Measurements from ENCODE around the gene SLC13A5. TPM values are rescaled to one million over a fixed set of nuclear protein-coding genes. Genes with fewer than 3 reads are reported as not detected.
"Not testable (repeated sequence)": the region's sequence is repeated elsewhere in the genome, so short reads cannot be mapped to it uniquely, and the experiment has no call there.

SLC13A5 gene
- total RNA-seq, 1 donor from 2014 or later: 0.48 TPM

DNA sequence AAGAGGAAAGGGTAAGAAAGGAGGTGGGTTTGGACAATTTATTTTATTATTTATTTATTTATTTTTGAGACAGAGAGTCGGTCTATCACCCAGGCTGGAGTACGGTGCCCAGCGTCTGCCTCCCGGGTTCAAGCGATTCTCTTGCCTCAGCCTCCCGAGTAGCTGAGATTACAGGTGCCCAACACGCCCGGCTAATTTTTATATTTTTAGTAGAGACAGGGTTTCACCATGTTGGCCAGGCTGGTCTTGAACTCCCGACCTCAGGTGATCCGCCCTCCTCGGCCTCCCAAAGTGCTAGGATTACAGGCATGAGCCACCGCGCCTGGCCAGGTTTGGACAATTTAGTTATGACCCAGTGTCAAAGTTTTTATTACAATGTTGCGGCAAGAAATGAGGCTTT lies 50.0 kb downstream of the SLC13A5 start:
- DNase-seq (ENCODE audit: low spot score): not testable (repeated sequence)

DNA sequence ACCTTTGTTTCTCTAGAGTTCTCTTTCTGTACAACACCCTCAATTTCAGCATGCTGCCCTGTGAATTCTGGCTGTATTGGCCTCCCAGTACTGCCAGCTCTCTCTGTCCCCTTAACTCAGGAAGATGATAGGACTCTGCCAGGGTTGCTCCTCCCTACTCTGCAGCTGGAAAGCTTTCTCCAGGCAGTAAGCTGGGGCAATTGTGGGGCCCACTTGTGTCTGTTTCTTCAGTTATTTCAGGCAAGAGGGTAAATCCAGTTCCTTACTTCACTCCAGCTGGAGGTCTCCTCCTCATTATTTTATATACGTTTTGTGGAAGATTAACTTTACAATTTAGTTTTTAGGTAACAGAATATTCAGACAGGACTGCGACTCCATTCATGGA lies 51.7 kb downstream of the SLC13A5 start:
- DNase-seq (ENCODE audit: low spot score): no peak

DNA sequence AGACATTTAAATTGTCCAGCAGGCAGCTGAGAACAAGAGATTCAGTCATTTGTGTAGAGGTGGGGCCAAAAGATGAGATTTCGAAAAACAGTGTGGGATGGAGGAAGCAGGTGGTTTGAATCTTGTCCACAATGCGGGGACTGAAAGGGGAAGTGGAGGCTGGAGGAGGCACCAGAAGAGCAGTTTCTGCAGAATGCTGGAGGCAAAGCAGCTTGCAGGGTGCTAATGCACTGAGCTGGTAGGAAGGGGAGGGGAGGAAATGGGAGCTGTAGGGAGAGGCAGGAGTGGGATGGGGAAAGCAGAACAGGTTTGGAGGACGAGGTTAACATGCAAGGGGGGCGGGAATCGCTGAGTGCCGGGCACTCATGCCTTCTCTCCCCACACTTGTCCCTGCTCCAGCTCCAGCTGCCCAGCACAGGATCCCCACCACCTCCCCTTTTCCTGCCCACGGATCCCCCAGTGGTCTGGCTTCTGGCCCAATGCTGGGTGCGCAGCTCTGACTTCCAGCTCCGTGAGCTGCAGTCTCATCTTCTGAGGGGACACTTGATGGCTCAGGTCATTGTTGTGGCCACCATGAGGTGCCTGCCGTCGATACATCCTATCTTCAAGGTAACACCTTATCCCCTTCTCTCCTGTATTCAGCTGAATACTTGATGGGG lies 52.2 kb downstream of the SLC13A5 start:
- DNase-seq (ENCODE audit: low spot score): no peak

DNA sequence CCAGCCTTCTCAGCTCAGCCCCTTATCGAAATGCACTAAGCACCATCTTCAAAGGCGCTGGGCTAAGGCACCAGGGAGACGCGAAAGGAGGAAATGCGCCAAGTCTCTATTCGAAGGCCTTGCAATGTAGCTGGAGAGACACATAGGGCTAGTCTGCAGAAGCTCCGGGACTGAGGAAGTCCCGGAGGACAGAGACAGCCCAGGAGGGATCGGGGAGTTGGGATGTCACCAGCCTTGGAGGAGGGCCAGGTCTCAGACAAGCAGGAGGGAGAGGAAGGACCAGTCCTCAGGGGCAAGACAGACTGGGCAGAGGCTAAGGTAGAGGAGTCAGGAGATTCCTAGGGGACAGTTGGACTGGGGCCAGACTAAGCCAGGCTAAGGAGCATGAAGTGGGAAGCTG lies 53.1 kb downstream of the SLC13A5 start:
- DNase-seq (ENCODE audit: low spot score): no peak

DNA sequence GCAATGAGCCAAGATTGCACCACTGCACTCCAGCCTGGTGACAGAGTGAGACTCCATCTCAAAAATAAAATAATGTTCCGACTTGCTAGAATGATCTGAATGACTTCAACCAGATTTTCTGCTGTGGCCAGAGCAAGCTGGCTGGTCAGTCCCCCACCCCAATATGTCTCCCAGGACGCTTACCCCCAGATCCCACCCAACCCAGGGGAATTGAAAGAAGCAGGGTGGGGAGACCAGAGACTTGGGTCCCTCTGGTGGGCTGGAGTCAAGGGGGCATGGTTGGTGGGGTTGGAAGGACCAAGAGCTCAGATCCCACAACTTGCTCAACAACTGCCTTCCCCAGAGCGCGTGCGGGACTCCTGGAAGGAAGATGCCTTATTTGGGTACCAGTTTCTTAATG lies 54.8 kb downstream of the SLC13A5 start:
- DNase-seq (ENCODE audit: low spot score): not testable (repeated sequence)

DNA sequence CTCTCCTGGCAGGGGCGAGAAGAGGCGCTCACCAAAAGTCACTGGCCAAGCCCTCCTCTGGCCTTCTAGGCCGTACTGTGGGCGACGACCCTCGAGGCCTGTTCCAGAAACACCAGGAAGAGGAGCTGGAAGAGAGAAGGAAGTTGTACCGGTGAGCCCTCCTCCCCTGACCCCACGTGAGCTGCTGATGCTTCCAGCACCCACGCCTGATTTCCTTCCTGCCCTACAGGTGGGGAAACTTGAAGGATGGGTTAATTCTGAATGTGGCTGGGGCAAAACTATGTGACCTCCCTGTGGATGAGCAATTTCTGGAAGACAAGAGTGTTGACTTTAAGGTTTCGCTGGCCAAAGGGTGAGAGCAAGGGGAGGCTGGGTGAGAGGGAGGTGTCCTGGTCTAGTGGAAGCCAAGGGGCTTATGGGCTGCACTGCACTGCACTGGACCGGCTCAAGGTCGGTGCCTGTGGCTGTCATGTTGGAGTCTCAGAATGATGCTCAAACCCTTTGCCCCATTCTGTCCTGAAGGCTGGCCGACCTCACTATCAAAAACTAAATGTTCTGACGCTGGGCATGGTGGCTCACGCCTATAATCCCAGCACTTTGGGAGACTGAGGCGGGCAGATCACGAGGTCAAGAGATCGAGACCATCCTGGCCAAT lies 55.4 kb downstream of the SLC13A5 start:
- no peak for DNase-seq (ENCODE audit: low spot score)

DNA sequence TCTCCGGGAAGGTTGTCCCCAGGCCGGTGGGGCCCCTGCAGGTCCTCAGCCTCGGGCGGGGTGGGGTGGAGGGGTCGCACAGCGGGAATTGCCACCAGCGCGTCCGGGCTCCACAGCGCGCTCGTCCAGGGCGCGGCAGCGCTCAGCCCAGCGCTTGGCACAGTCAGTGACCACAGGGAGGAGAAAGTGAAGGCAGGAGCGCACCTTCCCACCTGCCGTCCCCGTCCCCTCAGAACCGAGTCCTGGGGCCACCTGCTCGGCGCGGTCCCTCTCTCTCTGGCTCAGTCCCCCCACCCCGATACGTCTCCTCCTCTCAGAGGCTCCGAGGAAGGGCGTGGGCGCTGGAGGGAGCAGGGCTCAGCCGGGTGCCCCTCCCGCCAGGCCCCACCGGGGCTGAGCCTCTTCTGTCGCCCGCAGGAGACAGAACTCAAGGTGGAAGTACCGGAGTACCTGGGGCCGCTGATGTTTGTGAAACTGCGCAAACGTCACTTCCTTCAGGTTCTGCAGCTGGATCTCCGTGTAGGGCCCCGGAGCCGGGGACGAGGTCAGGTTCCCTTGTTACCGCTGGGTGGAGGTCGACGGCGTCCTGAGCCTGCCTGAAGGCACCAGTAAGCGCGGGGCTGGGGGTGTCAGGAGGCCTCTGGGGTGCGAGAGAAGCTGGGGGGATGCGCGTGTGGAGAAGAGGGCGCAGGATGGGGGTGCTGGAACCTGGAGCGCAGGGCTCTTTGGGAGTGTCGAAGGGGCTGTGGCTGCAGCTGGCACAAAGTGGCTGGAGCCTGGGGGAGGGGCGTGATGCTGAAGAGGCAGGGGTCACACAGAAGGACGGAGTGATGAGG lies 56.2 kb downstream of the SLC13A5 start:
- not testable (repeated sequence) for DNase-seq (ENCODE audit: low spot score)

DNA sequence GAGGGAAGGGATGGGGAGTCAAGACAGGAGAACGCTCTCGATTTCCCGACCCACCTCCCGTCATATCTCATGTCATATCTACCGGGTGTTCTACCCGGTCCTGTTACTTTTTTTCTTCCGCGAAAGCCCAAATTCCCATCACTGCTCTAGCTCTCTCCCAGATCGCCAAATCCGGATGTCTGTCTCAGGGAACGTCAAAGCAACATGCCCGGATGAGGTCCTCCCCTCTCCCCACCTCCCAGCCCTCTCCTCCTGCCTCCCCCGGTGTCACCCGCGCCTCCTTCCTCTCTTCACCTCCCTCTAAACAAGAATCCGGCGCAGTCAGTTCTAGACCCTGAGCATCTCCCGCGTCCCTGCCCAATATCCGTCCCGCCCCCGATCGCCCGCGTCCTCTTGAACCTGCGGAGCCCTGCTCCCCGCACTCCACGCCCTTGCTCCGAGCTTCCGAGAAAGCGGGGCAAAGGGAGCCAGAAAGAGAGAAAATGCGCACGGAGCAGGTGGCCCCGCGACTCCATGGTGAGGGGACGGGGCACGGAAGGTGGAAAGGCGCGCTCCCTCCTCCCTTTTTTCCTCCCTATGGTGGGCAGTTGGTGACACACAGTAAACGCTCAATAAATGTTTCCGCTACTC lies 57.3 kb downstream of the SLC13A5 start:
- DNase-seq (ENCODE audit: low spot score): not testable (repeated sequence)

DNA sequence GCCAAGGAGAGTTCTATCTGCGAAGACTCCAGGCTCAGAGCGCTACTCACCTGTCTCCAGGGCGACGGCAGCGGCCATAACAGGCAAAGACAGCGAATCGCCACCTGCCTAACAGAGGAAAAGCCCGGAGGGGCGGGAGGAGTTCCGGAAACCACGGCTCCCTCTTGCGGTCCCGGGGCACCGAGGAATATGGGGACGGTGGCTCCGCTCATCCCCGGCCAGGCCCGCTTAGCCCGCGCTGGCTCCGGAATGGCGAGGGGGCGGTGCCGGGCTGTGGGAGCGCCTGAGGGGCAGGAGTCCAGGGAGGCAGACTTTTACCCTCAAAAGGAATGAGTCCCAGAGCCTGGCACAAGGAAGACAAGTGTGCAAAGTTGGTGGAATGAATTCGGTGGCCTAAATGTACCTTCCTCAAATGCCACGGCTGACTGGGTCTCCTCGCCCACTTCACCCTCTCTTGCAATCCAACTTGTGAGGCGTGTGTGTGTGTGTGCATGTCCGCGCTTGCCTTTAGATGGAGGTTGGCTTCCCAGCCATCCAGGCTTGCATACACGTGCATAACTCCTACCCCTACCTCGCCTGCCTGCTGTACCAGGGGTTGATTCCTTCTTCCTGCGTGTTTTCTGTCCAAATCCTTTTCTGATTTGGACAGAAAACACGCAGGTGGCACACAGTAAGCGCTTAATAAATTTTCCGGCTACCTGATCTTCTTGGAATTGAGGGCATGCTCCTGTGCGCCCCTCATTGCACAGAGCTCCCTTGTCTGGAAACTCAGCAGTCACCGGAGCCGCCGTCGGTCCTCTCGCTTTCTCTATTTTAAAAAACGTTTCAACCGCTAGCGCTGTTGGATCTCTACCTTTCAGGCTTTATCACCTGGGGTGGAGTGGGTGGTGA lies 58.1 kb downstream of the SLC13A5 start:
- peak; percentile 38 for DNase-seq (ENCODE audit: low spot score)

DNA sequence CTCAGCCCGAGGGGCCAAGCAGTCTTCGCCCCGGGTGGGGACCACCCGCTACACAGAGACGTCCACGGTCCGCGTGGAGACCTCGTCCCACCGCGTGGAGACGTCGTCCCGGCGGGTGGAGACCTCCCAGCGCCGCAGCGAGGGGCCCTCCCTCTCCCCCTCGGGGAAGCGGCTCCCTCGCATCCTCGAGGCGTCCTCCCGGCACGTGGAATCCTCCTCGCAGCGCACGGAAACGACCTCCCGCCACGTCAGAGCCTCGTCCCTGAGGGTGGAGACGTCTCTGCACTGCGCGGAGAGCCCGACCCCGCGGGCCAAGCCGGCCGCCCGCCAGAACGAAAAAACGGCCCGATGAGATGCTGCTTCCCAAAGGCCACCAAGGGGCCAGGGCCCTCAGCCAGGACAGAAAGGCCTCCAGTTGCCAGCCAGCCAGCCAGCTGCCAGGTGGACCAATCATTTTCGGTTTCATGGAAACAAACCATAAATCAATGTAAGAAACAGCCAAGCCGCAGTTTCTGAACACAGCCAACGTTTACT lies 61.2 kb downstream of the SLC13A5 start:
- DNase-seq (ENCODE audit: low spot score): peak; percentile 32

DNA sequence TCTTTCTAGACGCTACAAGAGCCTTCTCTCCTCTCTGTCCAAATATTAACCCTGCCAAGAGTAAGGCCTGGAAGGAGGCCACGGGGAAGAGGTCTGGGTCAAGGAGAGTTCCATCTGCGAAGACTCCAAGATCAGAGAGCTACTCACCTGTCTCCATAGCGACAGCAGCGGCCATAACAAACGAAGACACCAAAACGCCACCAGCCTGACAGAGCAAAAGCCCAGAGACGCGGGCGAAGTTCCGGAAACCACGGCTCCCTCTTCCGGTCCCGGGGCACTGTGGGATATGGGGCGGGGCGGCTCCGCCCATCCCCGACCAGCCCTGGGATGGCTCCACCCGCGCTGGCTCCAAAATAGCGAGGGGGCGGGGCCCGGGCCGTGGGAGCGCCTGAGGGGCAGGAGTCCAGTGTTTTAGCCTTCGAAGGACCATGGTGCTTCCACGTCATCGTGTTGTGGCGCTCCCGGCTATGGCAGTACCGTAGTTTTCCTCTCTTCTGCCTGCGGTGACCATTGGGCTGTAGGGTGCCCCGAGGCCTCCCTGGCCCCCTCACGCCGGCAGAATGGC lies 61.7 kb downstream of the SLC13A5 start, which contains the start of the genes C17orf100 and MED31:
TSS of gene C17orf100 (plus strand) at position 409 of the 565 bp plus-strand sequence. CDS start at position 561, 152 bp downstream.
TSS of gene MED31 (minus strand) at position 252 of the 565 bp plus-strand sequence. CDS start at position 175, 77 bp downstream.
- peak; percentile 94 for DNase-seq (ENCODE audit: low spot score)

DNA sequence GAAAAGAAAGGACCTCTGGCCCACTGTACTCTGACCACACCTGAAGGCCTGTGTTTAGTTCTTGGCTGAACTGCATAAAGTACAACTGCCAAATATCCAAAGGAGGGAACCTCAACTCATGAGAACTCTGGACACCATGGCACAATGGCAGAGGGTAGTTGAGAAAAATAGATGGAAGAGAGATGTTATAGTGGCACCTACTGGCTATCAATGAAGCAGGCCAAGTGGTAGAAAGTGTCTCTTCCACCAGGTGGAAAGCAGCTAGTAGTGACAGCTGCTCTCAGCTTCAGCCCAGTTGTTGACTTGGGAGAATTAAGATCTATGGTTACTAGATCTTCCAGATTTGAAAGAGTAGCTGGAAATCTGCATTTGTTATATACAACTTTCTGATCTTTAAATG lies 65.0 kb downstream of the SLC13A5 start:
- DNase-seq (ENCODE audit: low spot score): no peak

DNA sequence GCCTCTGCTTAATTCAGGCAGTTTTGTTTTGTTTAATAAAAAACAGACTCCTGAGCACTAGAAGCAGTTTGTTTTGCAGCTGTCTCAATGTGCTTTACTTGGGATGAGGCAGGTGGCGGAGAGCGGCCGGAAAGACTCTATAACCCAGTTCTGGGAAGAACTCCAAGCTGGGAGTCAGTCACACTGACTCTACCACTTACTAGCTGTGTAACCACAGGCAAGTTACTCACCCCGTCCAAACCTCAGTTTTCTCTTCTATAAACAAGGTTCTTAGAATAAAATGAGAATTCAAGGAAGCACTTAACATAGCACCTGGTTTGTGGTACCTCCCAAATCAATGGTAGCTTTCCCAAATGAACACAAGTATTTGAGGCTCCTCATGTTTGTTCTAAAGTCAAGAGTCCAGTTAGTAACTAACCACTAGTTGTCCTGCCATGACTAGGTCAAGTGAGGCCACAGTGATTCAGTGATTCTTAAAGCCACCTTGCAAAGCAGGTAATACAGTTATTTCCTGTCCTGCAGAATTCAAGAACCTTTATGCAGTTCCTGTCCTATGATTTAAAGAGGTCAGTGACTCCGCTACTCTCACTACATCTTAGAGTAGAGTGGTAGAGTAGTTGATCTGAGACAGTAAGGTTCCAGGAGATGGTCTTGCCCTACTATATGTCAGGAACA lies 69.6 kb downstream of the SLC13A5 start:
- no peak for DNase-seq (ENCODE audit: low spot score)

DNA sequence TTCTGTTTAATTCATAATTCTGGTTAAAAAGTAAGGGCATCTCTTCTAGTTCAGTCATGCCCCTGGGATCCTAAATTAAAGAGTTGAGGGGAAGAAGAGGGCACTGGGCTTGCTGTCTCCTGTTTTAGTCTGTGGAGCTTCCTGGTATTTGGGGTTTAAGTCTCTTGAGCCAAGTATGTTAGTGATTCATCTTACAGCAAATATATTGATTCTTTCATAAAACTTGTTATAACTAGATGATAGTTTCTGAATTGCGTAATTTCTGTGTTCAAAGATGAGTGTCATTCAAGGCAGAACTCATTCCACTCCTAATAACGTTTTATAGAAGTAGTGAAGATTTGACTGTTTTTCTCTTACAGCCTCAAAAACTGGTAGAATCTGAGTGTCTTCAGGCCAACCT lies 70.6 kb downstream of the SLC13A5 start:
- no peak for DNase-seq (ENCODE audit: low spot score)

DNA sequence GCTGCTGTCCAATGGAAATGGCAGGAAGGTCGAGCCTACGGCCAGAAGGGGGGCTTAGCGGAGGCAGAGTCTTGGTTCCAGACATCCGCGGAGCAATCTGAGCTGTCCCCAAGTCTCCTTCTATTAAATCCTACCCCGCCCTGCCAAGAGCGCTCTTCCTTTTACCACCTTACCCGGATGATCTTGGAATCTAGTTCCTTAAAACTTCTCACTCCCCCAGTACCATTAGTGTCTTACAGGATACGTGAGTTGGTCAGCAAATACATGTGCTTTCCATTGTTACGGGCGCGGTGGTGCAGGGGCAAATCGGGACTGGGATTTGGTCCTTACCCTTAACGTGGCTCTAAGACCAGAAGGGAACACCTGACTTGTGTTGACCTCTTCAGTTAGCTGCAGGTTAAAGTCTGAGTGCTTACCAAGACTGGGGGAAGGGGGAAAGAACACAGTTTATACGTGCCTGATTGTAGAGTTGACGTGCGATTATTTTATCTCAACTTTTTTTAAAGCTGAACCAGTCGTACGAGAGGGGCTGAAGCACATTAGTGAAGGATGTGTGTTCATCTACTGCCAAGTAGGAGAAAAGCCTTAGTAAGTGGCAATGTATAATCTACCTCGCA lies 71.8 kb downstream of the SLC13A5 start:
- no peak for DNase-seq (ENCODE audit: low spot score)

DNA sequence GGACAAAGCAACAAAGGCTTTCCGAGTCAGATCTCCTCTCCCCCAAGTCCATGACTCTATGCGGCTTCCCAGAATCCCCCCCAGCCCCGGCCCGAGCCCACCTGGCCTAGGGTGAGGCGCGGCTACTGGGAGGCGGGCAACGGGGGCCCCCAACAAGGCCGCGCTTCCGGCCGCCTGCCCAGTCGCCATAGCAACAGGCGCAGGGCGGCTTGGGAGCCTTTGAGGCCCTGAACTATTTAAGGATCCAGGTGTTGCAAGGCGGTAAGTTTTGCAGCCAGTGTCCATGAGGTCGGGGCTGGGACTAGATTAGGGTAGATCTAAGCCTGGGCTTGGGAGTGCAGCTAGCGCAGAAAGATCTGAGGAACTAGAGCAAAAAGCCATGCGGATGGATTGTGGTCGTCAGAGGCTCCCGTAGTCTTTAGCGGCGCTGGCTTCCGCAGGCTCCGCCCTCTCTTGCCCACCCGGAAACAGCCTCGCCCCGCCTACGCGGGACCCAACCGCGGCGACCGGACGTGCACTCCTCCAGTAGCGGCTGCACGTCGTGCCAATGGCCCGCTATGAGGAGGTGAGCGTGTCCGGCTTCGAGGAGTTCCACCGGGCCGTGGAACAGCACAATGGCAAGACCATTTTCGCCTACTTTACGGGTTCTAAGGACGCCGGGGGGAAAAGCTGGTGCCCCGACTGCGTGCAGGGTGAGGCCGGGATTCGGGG lies 72.5 kb downstream of the SLC13A5 start, which contains the start of the genes KIAA0753 and TXNDC17:
TSS of gene KIAA0753 (minus strand) at position 176 of the 711 bp plus-strand sequence. CDS start 5,608 bp downstream, outside the sequence.
TSS of gene TXNDC17 (plus strand) at position 525 of the 711 bp plus-strand sequence. CDS start at position 548, 23 bp downstream.
- peak; percentile 95 for DNase-seq (ENCODE audit: low spot score)

DNA sequence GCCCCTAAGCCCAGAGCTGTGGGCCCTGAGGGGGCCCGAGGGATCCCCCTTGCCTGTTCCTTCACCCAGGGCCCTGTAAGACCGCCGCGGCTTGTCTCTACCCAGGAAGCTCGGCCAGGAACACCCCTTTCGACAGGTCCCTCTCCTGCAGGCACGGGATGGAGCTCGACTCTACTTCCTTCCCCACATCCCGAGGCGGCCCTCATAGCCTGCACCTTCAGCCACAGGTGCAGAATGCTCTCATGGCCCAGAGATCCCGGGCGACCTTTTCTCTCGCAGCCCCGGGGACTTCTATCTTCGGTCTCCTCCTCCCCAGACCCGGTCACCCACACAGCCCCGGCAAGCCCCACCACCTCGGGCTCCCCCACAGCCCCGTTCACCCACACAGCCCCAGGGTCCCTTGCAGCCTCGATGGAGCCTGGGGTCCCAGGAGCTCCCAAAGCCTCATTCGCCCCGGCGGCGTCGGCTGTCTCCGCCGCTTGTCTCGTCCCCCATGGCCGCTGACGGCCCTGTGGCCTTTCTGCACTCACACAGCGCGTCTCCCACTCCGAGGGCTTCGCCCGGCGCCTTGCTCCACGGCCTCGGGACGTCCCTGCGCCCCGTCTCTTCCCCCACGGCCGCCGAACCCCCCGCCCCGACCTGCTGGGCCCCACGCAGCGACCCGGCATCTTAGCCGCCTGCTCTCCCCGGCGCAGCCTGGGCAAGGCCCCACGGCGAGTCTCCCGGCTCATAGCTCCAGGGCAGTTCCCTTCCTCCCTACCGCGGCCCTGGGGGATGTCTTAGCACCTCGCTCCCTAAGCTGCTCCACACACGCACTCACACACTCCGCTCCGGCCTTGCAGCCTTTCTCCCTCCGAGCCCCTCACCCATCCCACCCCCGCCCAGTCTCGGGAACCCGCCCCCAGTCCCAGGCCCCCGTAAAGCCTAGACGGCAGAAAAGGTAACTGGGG lies 73.3 kb downstream of the SLC13A5 start:
- no peak for DNase-seq (ENCODE audit: low spot score)
